ENCODE data around the gene CDH7.

GRCh38 chr18:65748321-65748720 is 2.5 kb upstream of the CDH7 start:
- TF ChIP-seq, protein P1, sequence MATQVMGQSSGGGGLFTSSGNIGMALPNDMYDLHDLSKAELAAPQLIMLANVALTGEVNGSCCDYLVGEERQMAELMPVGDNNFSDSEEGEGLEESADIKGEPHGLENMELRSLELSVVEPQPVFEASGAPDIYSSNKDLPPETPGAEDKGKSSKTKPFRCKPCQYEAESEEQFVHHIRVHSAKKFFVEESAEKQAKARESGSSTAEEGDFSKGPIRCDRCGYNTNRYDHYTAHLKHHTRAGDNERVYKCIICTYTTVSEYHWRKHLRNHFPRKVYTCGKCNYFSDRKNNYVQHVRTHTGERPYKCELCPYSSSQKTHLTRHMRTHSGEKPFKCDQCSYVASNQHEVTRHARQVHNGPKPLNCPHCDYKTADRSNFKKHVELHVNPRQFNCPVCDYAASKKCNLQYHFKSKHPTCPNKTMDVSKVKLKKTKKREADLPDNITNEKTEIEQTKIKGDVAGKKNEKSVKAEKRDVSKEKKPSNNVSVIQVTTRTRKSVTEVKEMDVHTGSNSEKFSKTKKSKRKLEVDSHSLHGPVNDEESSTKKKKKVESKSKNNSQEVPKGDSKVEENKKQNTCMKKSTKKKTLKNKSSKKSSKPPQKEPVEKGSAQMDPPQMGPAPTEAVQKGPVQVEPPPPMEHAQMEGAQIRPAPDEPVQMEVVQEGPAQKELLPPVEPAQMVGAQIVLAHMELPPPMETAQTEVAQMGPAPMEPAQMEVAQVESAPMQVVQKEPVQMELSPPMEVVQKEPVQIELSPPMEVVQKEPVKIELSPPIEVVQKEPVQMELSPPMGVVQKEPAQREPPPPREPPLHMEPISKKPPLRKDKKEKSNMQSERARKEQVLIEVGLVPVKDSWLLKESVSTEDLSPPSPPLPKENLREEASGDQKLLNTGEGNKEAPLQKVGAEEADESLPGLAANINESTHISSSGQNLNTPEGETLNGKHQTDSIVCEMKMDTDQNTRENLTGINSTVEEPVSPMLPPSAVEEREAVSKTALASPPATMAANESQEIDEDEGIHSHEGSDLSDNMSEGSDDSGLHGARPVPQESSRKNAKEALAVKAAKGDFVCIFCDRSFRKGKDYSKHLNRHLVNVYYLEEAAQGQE (IDR thresholded peaks at IDR 0.05; ENCODE audit: insufficient read depth in 1 of 2, low read depth in 2 of 2, low read length in 1 of 2): no peak
- TF ChIP-seq, protein P2, sequence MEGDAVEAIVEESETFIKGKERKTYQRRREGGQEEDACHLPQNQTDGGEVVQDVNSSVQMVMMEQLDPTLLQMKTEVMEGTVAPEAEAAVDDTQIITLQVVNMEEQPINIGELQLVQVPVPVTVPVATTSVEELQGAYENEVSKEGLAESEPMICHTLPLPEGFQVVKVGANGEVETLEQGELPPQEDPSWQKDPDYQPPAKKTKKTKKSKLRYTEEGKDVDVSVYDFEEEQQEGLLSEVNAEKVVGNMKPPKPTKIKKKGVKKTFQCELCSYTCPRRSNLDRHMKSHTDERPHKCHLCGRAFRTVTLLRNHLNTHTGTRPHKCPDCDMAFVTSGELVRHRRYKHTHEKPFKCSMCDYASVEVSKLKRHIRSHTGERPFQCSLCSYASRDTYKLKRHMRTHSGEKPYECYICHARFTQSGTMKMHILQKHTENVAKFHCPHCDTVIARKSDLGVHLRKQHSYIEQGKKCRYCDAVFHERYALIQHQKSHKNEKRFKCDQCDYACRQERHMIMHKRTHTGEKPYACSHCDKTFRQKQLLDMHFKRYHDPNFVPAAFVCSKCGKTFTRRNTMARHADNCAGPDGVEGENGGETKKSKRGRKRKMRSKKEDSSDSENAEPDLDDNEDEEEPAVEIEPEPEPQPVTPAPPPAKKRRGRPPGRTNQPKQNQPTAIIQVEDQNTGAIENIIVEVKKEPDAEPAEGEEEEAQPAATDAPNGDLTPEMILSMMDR (IDR thresholded peaks at IDR 0.05): no peak
- TF ChIP-seq POLR2AphosphoS5 (IDR thresholded peaks at IDR 0.05; ENCODE audit: low read depth, low read length): no peak
